ENCODE measurements around the gene HEATR9. TPM values are rescaled to one million over a fixed set of nuclear protein-coding genes. Genes with fewer than 3 reads are reported as not detected.
A peak's percentile ranks its signal among the peaks of the same experiment; 100 is the strongest.

Gene HEATR9
- total RNA-seq, 4 donors from 2014 or later: not detected

DNA sequence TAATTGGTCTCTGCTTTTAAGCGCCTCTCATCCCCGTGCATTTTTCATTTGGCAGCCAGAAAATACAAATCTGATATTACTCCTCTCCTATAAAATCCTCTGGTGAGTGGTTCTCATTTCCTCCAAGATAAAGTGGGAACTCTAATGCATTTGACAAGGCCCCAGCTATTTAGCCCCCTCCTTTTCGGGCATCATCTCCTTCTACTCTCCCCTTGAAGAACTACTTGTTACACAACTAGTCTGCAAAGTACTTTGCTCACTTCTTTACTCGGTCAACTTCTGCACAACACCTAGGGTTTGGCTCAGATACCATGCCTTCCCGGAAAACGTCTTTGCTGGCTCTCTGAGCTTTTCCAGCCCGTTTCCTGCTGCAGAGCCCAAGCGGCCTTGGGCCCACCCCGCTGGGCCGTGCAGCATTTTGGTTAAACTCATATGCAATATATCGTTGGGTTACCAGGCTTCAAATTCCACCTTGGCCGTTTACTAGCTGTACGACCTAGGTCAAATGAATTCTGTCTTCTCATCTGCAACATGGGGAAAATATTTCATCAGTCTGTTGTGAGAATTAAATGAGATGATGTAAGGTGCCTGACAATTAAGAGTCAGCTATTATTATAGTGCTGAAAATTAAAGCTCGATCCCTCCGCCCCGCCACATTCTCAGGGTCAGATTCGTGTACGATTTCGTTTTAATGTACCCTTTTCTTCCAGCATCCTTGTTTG lies 60.3 kb downstream of the HEATR9 start:
- Histone ChIP-seq H3K9me3 (no peaks in the 10 kb centered on the region), H3K36me3 (no peaks in the 10 kb centered on the region), H3K4me1 (peaks cover 0 to 4% of the 10 kb centered on the region in 2 donors), H3K4me3 (peak overlapping the region; percentile 98 to 100), H3K27ac (peak overlapping the region; percentile 98 to 99), H3K27me3 (no peaks in the 10 kb centered on the region)
- TF ChIP-seq CTCF (IDR thresholded peaks at IDR 0.05): no peak
- no peak for TF ChIP-seq POLR2A (IDR thresholded peaks at IDR 0.05)
- intact Hi-C loops (cut with DNase I; ENCODE audit: low total_unique reads): loop anchor here (5.0 kb wide), 1 partner anchor 41 kb away; no protein-coding TSS in a partner anchor
- no peak for DNase-seq

DNA sequence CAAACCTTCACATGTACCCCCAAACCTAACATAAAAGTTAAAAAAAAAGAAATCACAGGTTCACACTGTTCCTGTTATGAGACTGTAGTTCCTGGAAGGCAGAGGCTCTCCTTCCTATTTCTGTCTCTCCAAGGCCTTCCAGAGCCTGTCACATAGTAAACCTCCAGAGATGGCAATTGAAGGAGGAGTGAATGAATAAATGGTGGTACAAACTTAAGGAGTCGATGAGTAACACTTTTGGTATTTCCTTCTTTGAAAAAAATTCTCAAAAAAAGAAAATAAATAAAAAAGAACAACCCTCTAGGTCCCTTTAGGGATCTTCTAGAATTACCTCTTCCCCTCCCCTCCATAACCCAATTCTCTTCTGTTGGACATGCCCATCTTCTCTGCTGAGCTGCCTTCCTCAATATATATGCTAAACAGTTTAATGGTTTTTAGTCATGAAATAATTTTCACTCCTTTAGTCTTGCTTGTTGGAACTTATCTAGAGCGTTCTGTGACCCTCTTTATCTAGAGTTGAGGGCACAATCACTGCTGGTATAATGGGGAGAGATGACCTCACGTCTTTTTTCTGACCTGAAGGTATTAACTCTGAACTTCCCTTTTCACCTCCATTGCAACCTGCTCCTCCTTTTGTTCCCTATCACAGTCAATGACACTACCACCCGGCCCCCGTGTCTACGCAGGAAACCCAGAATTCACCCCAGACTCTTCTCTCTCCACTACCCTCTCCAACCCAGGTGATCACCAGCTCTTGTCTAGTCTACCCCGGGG lies 61.1 kb downstream of the HEATR9 start:
- Histone ChIP-seq H3K36me3 (no peaks in the 10 kb centered on the region), H3K4me1 (peaks cover 0 to 4% of the 10 kb centered on the region in 2 donors), H3K27me3 (no peaks in the 10 kb centered on the region), H3K9me3 (no peaks in the 10 kb centered on the region), H3K4me3 (no peak overlapping the region), H3K27ac (no peak overlapping the region)
- intact Hi-C loops (cut with DNase I; ENCODE audit: low total_unique reads): loop anchor here (5.0 kb wide), 1 partner anchor 40 kb away; no protein-coding TSS in a partner anchor
- TF ChIP-seq POLR2A (IDR thresholded peaks at IDR 0.05): no peak
- TF ChIP-seq CTCF (IDR thresholded peaks at IDR 0.05): no peak
- DNase-seq: no peak

Small RNA genes within 50 kb of the gene (small RNA-seq; reads per million reads assigned to genes)
- 1,015 reads per million, percentile 98 among the genes with 10 or more reads in this experiment for gene RF00100

Other genes starting within 250 kb of the HEATR9 start
- gene RASL10B, start 137.3 kb downstream of the HEATR9 start, total RNA-seq: 1 to 10 TPM in 3 of 4 donors, under 1 TPM in 1; 0.77 to 5.6 (median 3.3) TPM
- gene GAS2L2, start 115.7 kb downstream of the HEATR9 start, total RNA-seq: under 1 TPM in 1 of 4 donors, not detected in 3; 0.69 TPM
- not detected for gene C17orf50, start 108.0 kb downstream of the HEATR9 start, total RNA-seq
- 10 to 100 TPM in 3 of 4 donors, 1 to 10 TPM in 1; 2.9 to 58.4 (median 11.0) TPM for gene MMP28, start 73.2 kb downstream of the HEATR9 start, total RNA-seq
- gene TAF15, start 59.4 kb downstream of the HEATR9 start, total RNA-seq: 100 to 1,000 TPM in 3 of 4 donors, 10 to 100 TPM in 1; 68.5 to 167 (median 113) TPM
- 10 to 100 TPM in 1 of 4 donors, 1 to 10 TPM in 1, under 1 TPM in 2; 0.29 to 39.5 (median 2.1) TPM for gene CCL5, start 11.5 kb upstream of the HEATR9 start, total RNA-seq
- 1 to 10 TPM in 1 of 4 donors, not detected in 3; 3.5 TPM for gene RDM1, start 61.9 kb upstream of the HEATR9 start, total RNA-seq
- gene LYZL6, start 74.8 kb upstream of the HEATR9 start, total RNA-seq: not detected
- 1 to 10 TPM in 1 of 4 donors, not detected in 3; 1.6 TPM for gene CCL16, start 112.6 kb upstream of the HEATR9 start, total RNA-seq
- 100 to 1,000 TPM in 3 of 4 donors, under 1 TPM in 1; 0.97 to 165 (median 143) TPM for gene CCL14, start 117.8 kb upstream of the HEATR9 start, total RNA-seq
- 1 to 10 TPM in 1 of 4 donors, not detected in 3; 1.4 TPM for gene CCL15, start 132.7 kb upstream of the HEATR9 start, total RNA-seq
- gene CCL23, start 149.1 kb upstream of the HEATR9 start, total RNA-seq: 100 to 1,000 TPM in 2 of 4 donors, 10 to 100 TPM in 1, not detected in 1; 42.1 to 399 (median 131) TPM
- gene CCL18, start 195.4 kb upstream of the HEATR9 start, total RNA-seq: under 1 TPM in 1 of 4 donors, not detected in 3; 0.69 TPM
- 1 to 10 TPM in 1 of 4 donors, under 1 TPM in 1, not detected in 2; 0.49 to 6.5 TPM for gene CCL3, start 221.3 kb upstream of the HEATR9 start, total RNA-seq
- 1 to 10 TPM; 1.0 to 2.5 (median 1.5) TPM for gene CCL4, start 234.9 kb upstream of the HEATR9 start, total RNA-seq

Measured in uterus (tissue), 4 donors.